Brain pericyte (primary cell): ENCODE data around the gene ARHGAP21.
"Not testable (repeated sequence)": the region's sequence is repeated elsewhere in the genome, so short reads cannot be mapped to it uniquely, and the experiment has no call there.

Source experiments
- DNase-seq: peaks from one replicate; pipeline ENCODE4 v3.0.0-alpha.2; 2012; ENCODE audit warnings: low read depth, low spot score

The ARHGAP21 gene

GRCh38 chr10:24625778-24626177, 97.9 kb downstream of the ARHGAP21 start:
- DNase-seq = no peak

DNA sequence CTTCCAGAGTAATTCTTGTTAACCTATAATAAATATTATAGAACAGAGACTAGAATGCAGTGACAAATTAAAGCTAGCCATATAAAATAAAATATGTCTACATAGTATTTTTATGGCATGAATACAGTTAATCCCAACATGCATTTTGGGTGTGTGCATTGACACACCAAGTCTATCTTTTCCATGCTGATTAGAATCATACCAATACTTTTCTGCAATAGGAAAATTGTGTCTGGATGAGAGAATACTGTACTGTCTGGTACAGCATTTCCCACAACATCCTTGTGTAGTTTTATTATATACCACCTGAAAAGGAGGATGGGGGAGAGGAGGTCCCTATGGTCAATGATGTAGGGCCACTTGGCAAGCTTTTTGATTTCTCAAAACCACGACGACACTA, 100.3 kb downstream of the ARHGAP21 start:
- no peak for DNase-seq

DNA sequence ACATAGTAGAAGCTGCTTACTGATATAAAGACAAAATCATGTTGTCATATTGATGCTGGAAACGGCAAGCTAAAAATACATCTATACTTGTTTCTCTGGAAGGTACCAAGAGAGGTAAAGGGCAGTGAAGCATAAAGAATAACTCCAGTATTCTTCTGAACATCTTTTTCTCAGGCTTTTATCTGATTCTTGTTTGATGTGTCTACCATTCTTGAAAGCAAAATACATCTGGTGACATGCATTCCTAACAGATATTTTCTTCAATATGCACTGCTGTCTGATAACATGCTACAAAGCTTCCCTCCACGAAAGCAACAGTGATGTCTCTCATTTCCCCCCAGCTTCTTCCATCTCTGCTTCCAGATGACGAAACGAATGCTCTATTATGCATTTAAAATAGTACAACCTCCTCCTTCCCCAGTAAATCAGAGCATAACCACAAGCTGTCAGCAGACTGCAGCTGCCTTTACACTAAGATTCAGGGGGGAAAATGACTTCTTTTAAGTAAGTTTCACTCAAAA, 100.8 kb downstream of the ARHGAP21 start:
- no peak for DNase-seq

GRCh38 chr10:24621035-24621795, 102.5 kb downstream of the ARHGAP21 start:
- DNase-seq = not testable (repeated sequence)

DNA sequence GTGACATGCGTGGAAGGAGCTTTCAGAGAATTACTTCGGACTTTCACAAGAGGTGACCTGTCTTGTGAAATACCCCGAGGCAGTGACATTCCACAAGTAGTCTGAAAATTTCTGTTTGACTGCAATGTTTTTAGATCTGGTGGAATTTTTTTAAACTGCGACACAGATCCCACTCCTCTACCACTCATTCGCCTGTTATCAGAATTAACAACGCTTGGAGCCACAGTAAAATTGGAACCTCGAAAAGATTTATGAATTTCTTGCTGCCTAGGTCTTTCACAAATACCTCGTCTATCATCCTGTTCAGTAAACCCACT, 103.7 kb downstream of the ARHGAP21 start:
- not testable (repeated sequence) for DNase-seq

DNA sequence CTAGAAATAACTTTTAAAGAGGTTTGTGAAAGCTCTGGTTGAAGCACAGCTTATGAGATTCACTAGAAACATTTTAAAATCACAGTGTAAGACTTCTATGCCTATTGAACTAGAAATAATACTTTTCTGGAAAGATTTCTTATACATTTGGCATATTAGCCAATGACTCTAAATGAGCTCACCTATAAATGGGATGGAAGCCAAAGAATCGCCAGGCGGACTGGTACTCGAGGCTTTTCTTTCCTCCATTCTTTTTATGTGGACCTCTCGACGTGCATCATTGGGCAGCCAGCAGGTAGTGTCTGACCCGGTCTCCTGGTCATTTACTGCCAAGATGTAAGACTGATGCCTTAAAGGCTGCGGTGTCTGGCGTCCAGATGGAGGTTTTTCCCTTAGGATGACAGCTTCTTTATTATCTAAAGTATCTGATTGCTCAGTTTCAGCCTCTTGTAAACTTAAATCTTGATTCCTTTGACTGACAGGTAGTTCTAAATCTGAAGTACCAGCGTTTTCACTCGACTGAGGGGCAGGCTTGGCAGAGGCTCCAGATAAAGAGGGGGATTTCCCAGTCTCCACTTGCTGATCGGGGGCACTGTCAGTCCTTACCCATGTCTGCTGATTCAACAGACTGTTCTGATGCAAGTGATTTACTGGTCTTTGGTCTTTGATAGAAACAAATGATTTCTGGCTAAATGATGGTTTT, 104.2 kb downstream of the ARHGAP21 start:
- not testable (repeated sequence) for DNase-seq

DNA sequence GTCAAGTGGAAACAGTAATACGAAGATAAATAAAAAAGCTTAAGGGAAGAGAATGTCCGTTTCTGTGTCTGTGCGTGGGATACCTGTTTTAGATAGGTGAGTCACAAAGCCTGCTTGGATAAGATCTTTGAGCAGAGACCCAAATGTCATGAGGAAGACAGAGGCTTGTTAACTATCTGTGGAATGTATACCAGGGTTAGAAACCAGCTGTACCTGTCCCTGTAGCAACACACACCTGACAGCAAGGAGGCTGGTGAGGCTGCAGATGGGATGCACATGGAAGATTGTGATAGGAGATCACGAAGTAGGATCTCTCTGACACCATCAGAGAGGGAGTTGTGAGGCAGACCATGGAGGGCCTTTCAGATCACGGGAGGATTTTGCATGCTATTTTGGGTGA, 105.3 kb downstream of the ARHGAP21 start:
- no peak for DNase-seq

GRCh38 chr10:24617771-24618396, 105.8 kb downstream of the ARHGAP21 start:
- DNase-seq = no peak

GRCh38 chr10:24616536-24616935, 107.2 kb downstream of the ARHGAP21 start:
- DNase-seq = no peak

DNA sequence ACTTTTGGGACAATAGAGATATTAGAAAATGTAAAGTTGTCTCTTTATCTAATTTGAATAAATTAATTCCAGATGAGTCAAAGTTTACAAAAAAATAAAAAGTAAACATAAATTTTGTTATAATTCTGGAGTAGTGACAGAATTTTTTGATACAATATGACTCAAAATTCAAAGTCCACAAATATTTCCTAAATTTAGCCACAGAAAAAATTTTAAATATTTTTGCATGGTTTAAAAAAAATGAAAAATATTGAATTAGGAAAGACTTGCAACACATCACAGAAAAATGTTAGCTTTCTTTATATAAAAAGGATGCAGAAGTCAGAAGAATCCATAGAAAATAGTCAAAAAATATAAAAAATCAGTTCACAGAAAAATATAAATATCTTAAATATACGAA, 117.7 kb downstream of the ARHGAP21 start:
- DNase-seq = no peak

DNA sequence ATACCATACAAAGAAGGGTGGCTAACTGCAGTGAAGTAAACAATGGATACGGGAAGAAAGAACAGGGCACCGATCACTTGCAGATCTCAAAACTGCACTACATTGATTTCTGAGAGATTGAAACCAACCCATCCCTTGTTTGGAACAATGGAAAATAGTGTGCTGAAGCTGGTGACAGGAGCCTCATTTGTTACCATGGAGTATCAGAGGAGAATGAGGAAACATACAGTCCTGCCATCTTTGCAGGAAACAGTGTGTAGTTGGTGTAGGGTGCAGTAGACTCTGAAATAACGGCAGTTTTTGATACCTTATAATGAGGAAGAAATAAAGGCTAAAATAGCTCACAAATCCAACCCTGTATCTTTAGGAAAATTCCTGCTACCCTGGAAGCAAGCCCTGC, 118.5 kb downstream of the ARHGAP21 start:
- DNase-seq = no peak

DNA sequence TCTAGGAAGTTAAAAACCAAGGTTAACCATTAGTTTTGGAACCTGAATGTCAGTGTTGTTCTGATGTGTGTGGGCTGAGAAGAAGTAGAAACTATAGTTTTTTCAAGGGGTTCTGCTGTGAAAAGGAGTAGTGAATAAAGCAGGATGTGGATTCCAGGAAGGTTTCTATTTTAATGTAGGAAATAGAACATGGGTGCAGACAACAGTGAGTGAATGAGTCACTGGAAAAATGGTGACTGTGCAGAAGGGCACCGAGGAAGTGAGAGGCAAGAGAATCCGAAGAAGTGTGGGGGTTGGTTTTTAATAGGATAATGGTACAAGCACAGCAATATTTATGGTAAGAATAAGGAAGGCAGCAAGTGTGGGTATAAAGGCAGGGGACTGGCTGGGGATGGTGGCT, 120.4 kb downstream of the ARHGAP21 start:
- DNase-seq = no peak

- no peak for DNase-seq
Measured at GRCh38 chr10:24597961-24598360, 125.7 kb downstream of the ARHGAP21 start.

DNA sequence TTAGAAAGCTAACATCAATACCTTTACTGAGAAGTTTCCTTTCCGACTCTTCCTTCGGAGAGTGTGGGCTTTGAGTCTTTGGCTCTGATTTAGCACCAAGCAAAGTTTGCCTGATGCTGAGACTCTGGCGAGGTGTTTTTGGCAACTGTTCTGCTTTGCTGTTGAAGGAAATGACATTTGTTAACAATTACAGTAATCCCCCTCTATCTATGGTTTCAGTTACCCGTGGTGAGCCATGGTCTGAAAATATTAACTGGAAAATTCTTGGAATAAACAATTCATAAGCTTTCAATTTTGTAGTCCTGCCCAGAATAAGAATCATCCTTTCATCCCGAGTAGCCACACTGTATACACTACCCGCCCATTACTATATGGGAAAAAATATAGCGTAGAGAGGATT, 126.3 kb downstream of the ARHGAP21 start:
- no peak for DNase-seq

DNA sequence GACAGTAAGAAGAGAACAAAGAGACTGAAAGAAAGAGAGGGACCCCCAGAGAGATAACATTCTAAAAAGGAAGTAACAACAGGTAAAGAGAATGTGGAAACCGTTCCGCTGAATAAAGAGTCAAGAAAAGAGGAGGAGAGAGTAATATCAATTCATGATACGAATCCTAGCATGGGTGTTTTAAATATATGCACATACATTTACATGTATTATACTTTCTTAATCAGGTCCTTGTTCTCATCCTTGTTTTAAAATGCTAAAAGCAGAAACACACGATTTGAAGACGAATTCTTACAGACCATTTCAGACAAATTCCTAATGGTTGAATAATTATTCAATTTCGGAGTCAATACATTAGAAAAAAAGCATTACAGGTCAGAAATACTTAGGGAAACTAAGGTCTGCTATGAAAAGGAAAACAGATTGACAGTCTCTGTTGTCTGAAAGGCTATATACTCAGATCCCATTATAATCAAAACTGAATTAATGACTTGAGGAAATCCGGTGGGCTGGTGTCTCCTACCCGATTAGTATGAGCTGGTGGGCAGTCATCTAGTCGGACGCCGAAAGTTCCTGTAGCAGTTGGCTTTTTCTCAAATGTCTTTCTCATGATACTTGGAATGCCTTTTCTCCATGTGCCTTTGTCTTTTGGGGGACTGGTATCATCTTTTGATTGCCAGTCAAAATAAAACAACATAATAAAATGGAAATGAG, 127.3 kb downstream of the ARHGAP21 start:
- DNase-seq = no peak

DNA sequence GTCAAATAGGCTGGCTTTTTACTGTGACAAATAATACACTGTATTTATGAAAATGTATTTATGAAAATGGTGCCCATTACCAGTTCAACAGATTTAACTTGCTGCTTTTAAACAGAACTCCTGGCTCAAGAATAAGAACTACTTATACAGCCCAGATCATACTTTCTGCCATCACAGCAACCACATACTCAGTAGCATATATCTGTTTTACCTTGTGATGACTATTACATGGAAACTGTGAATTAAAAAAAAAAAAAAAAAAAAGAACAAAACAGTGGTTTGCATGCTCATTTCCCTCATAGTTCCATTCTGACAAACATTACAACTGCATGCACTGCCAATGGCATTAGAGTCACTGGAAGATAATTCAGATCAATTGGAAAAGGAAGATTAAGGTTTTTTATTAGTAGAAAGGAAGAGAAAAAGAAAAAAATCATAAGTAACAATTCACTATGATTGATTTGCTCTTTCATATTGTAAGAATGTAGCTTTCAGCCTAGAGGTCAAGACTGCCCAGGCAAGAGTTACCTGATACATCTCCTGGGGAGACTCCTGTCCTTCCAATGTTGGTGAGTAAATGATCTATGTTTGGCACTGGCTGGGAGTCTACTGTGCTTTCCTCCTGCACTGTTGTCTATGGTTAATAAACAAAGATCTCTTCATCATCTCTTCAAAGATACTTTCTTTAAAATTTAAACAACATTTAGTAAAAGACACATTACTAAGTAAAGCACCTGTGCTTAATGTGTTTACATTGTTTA, 132.8 kb downstream of the ARHGAP21 start:
- no peak for DNase-seq

GRCh38 chr10:24589265-24589664, 134.4 kb downstream of the ARHGAP21 start:
- no peak for DNase-seq

GRCh38 chr10:24579906-24580305, 143.8 kb downstream of the ARHGAP21 start:
- no peak for DNase-seq

GRCh38 chr10:24579448-24579847, 144.2 kb downstream of the ARHGAP21 start:
- no peak for DNase-seq

GRCh38 chr10:24575481-24576002, 148.1 kb downstream of the ARHGAP21 start:
- DNase-seq = no peak

DNA sequence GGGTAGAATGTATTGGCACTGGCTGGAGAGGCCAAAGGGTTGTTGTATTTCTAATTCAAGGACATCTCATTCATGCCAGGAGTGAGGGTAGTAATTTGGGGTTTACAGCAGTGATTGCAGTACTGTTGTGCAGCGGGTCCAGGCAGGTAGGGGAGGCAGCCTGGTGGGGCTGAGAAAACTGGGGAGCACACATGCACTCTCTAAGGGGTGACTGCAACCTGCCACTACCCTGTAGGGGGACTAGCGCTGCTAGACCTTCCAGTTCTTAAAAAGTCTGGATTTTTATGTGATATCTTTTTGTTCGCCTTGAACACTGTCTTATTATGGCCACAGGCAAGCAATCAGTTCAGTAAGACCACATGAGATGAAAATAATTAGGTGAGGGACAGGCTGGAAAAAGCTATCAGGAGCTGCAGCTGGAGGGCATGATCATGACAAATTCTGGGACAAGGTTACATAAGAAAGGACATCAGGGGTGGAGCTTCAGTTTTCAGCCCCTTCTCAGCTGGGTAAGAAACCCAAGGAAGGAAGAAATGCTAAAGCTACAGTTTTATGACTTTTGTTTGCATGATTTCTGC, 149.0 kb downstream of the ARHGAP21 start:
- no peak for DNase-seq
